Measurements from ENCODE around the gene AKAP13.
"Not testable (repeated sequence)": the region's sequence is repeated elsewhere in the genome, so short reads cannot be mapped to it uniquely, and the experiment has no call there.

Gene AKAP13

DNA sequence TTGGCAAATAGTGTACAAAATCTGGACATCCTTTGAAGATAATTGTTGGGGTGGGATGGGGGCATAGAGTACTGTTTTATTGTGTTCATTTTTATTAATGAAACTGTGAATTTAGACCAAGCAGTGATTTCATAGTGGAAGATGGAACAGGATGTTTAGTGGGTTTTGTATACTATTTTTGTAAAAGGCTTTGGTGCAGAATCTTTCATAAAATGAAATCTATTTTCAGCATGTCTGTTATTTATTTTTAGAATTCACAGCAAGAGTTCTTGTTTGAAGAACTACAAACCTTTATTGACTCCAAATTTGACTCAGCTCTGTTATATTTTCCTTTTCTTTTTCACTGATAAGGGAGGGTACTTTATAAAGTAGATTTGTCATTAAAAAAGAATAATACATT is 145.4 kb downstream of the AKAP13 start:
- H3K27me3 ChIP-seq: no peaks in the 10 kb centered on the region
- TF ChIP-seq CTCF (IDR thresholded peaks at IDR 0.05): no peak
- peaks cover 18 to 19% of the 10 kb centered on the region in 2 experiments for H3K4me1 ChIP-seq (ENCODE audit: control insufficient read depth in 1 of 2, insufficient read depth in 1 of 2, low read depth in 1 of 2, low read length in 1 of 2)
- no peak overlapping the region for H3K4me3 ChIP-seq (ENCODE audit: low read depth in 1 of 2, low read length in 1 of 2)
- no peaks in the 10 kb centered on the region for H3K36me3 ChIP-seq
- no peaks in the 10 kb centered on the region for H3K9me3 ChIP-seq
- H3K27ac ChIP-seq: no peak overlapping the region

- peaks cover 25% of the 10 kb centered on the region in 2 experiments for H3K4me1 ChIP-seq (ENCODE audit: control insufficient read depth in 1 of 2, insufficient read depth in 1 of 2, low read depth in 1 of 2, low read length in 1 of 2)
- no peak for TF ChIP-seq CTCF (IDR thresholded peaks at IDR 0.05)
- no peaks in the 10 kb centered on the region for H3K36me3 ChIP-seq
- no peaks in the 10 kb centered on the region for H3K27me3 ChIP-seq
- H3K9me3 ChIP-seq: no peaks in the 10 kb centered on the region
- no peak overlapping the region for H3K27ac ChIP-seq
- no peak overlapping the region for H3K4me3 ChIP-seq (ENCODE audit: low read depth in 1 of 2, low read length in 1 of 2)
Measured at GRCh38 chr15:85527895-85528294, 147.5 kb downstream of the AKAP13 start.

DNA sequence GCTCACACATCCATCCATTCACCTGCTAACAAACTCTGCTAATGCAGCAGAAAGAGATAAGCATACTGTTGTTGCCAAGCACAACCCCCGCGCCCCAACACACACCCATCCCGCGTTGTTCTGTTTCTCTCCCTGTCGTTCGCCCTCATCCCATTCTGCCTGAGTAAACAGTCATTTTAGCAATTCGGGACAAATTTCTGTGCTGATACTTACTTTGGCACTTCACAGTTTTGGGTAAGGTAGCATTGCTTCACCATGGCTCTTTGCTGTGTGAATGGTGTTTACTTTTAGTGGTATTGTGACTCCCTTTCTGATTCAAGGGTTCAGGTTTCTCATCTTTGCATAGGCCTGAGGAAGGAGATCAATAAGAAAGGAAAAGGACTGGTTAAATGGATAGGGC is 149.7 kb downstream of the AKAP13 start:
- no peak for TF ChIP-seq CTCF (IDR thresholded peaks at IDR 0.05)
- peaks cover 47% of the 10 kb centered on the region in 2 experiments for H3K4me1 ChIP-seq (ENCODE audit: control insufficient read depth in 1 of 2, insufficient read depth in 1 of 2, low read depth in 1 of 2, low read length in 1 of 2)

DNA sequence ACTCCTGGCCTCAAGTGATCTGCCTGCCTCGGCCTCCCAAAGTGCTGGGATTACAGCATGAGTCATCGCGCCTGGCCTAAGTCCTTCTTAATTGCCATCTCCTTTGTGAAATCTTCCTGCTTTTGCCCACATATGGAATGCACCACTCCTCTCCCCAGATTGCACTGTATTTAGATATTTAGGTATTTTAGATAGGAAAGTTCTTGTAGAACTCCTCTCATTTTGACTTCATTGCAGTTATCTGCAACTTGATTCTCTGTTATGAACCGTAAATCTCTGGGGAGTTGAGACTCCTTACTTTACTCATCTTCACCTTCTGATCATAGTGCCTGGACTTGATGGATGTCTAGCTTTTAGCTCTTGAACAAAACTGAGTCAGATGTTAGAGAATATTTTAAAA is 150.7 kb downstream of the AKAP13 start:
- no peaks in the 10 kb centered on the region for H3K36me3 ChIP-seq
- no peaks in the 10 kb centered on the region for H3K27me3 ChIP-seq
- no peak overlapping the region for H3K27ac ChIP-seq
- peaks cover 56 to 57% of the 10 kb centered on the region in 2 experiments for H3K4me1 ChIP-seq (ENCODE audit: control insufficient read depth in 1 of 2, insufficient read depth in 1 of 2, low read depth in 1 of 2, low read length in 1 of 2)
- no peaks in the 10 kb centered on the region for H3K9me3 ChIP-seq
- no peak overlapping the region for H3K4me3 ChIP-seq (ENCODE audit: low read depth in 1 of 2, low read length in 1 of 2)
- no peak for TF ChIP-seq CTCF (IDR thresholded peaks at IDR 0.05)

More for the DNA sequence above, 149.7 kb downstream of the AKAP13 start:
- Histone ChIP-seq H3K4me3 (ENCODE audit: low read depth in 1 of 2, low read length in 1 of 2) (no peak overlapping the region), H3K27ac (no peak overlapping the region), H3K27me3 (no peaks in the 10 kb centered on the region), H3K9me3 (no peaks in the 10 kb centered on the region), H3K36me3 (no peaks in the 10 kb centered on the region)

- no peak overlapping the region for H3K4me3 ChIP-seq (ENCODE audit: low read depth in 1 of 2, low read length in 1 of 2)
- H3K27me3 ChIP-seq: no peaks in the 10 kb centered on the region
- H3K36me3 ChIP-seq: no peaks in the 10 kb centered on the region
- peak overlapping the region; percentile 87 for H3K27ac ChIP-seq
- no peak for TF ChIP-seq CTCF (IDR thresholded peaks at IDR 0.05)
- H3K9me3 ChIP-seq: no peaks in the 10 kb centered on the region
- H3K4me1 ChIP-seq (ENCODE audit: control insufficient read depth in 1 of 2, insufficient read depth in 1 of 2, low read depth in 1 of 2, low read length in 1 of 2): peaks cover 65% of the 10 kb centered on the region in 2 experiments
Measured at GRCh38 chr15:85532689-85533088, 152.3 kb downstream of the AKAP13 start.

DNA sequence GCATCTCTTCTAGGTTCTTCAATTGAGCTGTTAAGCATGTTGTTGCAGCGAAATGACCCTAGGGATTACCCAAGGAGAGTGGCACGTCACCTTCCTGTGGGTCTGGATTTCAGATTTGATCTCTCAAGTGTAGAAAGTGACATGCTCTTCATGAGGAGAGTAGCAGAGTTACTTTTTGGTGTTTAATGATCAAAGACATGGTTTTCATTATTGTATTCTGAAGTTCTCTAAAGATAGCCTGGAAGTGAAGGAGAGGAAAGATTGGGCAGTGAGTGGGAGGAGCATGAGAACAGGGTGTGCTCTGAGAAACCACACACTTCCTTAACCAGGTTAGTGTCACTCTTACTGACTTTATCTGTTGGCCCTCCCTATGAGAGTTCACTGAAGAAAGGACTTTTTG is 153.6 kb downstream of the AKAP13 start:
- peak overlapping the region; percentile 87 for H3K27ac ChIP-seq
- no peaks in the 10 kb centered on the region for H3K27me3 ChIP-seq
- peaks cover 57% of the 10 kb centered on the region in 2 experiments for H3K4me1 ChIP-seq (ENCODE audit: control insufficient read depth in 1 of 2, insufficient read depth in 1 of 2, low read depth in 1 of 2, low read length in 1 of 2)
- peak; percentile 17 for TF ChIP-seq CTCF (IDR thresholded peaks at IDR 0.05)
- H3K4me3 ChIP-seq (ENCODE audit: low read depth in 1 of 2, low read length in 1 of 2): peak overlapping the region; percentile 46 to 48
- H3K9me3 ChIP-seq: no peaks in the 10 kb centered on the region
- no peaks in the 10 kb centered on the region for H3K36me3 ChIP-seq

- Histone ChIP-seq H3K27ac (peak overlapping the region; percentile 87), H3K4me1 (ENCODE audit: control insufficient read depth in 1 of 2, insufficient read depth in 1 of 2, low read depth in 1 of 2, low read length in 1 of 2) (peaks cover 57 to 60% of the 10 kb centered on the region in 2 experiments), H3K4me3 (ENCODE audit: low read depth in 1 of 2, low read length in 1 of 2) (peak overlapping the region; percentile 26 to 46)
- not testable (repeated sequence) for H3K27me3 ChIP-seq, H3K9me3 ChIP-seq, H3K36me3 ChIP-seq
Measured at GRCh38 chr15:85535533-85536330, 155.3 kb downstream of the AKAP13 start.
